Omental fat pad (tissue), 4 donors: Measurements from ENCODE around the gene CCDC88C. TPM values are rescaled to one million over a fixed set of nuclear protein-coding genes. Genes with fewer than 3 reads are reported as not detected.
"Not testable (repeated sequence)": the region's sequence is repeated elsewhere in the genome, so short reads cannot be mapped to it uniquely, and the experiment has no call there.

Experiments used
- ATAC-seq: fragments of 150-250 bp; one replicate; pipeline ENCODE4 v1.9.1; 2016; ENCODE audit warnings: mild to moderate bottlenecking, moderate library complexity; ENCODE audit not compliant: low FRiP score
- DNase-seq: peaks from one replicate; pipeline ENCODE4 v3.0.0-alpha.2; 2019; ENCODE audit warnings: low spot score
- total RNA-seq, 4 donors: library from RNA; depleted of rRNA; stranded (reverse); fragments of >200 nt; gene quantifications; one replicate each; pipeline ENCODE4 v1.1.0, GENCODE V29; 2016
- TF ChIP-seq, protein P1 (sequence below), 3 donors: fragments of 450-650 bp; IDR thresholded peaks; one replicate each; pipeline ENCODE4 v1.5.1; 2016 to 2017; ENCODE audit warnings: antibody characterized with exemption in 3 of 3, mild to moderate bottlenecking in 3 of 3, moderate library complexity in 2 of 3

The CCDC88C gene
- total RNA-seq, 4 donors from 2014 or later = 4.5 to 36.6 (median 9.4) TPM

DNA sequence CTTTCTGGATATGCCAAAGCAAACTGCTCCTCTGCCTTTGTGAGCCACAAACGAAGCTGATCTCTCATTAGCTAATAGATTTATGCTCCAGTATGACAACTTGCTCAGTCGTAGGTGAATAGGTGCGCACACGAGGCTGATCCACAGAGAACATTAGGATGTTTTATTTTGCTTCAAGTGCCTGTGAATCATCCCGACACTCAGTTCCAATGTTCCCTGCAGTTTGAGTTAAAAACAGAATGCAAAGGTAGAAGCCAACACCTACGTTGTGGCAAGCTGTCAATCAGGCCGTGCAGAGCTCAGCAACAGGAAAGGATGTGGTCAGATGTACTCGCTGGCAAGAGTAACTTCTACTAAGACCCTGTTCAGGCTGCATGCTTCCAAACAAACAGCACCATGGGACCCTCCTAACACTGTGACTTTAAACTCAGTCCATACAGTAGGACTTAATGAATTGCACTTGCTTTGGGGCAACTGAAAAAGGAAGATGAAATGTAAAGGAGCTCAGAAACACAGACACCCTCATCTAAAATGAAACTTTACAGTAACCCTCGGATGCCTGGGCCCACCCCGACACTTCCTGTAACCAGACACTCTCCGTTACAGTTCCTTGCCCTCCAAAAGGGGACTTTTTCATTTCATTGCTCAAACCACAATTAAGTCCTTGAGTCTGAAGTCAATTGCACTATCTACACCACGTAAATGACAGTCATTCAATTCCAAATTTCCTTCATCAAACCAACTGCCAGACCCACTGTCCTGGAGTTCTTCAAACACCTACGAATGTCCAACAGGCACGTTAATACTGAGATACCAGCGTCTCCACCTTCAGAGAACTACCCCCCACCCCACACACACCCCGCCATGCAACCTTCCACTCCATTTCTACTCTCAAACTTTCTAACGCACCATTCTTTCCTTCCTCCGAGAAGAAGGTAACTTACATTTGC, 1.6 kb downstream of the CCDC88C start:
- TF ChIP-seq, protein P1, sequence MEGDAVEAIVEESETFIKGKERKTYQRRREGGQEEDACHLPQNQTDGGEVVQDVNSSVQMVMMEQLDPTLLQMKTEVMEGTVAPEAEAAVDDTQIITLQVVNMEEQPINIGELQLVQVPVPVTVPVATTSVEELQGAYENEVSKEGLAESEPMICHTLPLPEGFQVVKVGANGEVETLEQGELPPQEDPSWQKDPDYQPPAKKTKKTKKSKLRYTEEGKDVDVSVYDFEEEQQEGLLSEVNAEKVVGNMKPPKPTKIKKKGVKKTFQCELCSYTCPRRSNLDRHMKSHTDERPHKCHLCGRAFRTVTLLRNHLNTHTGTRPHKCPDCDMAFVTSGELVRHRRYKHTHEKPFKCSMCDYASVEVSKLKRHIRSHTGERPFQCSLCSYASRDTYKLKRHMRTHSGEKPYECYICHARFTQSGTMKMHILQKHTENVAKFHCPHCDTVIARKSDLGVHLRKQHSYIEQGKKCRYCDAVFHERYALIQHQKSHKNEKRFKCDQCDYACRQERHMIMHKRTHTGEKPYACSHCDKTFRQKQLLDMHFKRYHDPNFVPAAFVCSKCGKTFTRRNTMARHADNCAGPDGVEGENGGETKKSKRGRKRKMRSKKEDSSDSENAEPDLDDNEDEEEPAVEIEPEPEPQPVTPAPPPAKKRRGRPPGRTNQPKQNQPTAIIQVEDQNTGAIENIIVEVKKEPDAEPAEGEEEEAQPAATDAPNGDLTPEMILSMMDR (IDR thresholded peaks at IDR 0.05) = no peak
- ATAC-seq = no peak
- no peak for DNase-seq

DNA sequence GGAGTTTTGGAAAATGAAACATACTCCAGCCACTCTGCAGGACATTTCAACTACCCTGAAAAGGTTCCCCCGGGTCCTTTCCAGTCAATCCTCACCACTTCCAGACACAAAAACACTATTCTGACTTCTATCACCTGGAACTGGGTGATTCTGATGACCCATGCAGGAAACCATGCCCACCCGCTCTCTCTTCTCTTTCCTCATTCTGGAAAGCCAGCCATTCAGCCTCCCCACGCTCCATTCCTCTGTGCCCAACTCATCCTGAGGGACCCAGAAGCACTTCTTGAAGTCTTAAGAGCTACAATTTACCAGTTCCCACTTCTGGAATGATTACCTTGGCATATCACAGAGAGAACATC, 3.2 kb downstream of the CCDC88C start:
- no peak for ATAC-seq
- TF ChIP-seq, protein P1 (IDR thresholded peaks at IDR 0.05) = no peak
- DNase-seq = no peak

GRCh38 chr14:91413547-91414474, 3.8 kb downstream of the CCDC88C start:
- DNase-seq (no peak), ATAC-seq (no peak)
- TF ChIP-seq, protein P1 (IDR thresholded peaks at IDR 0.05) = no peak

DNA sequence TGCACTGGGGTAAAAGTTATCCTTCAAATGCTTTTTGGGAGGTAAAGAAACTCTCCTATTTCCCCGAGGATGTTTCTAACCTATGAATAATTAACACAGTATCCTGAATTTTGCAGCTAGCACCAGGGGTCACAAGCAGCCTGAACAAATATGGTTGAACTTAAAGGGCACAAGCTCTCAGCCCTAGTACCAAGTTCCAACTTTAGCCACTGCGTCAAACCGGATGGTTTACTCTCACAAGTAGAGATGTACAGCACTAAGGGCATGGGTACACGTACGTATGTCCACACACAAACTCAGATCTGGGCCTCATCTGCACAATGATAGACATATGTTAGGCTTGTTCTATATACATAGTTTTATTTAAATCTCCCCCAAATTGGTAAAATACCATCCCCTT, 4.7 kb downstream of the CCDC88C start:
- TF ChIP-seq, protein P1 (IDR thresholded peaks at IDR 0.05) = no peak
- ATAC-seq (no peak), DNase-seq (no peak)

DNA sequence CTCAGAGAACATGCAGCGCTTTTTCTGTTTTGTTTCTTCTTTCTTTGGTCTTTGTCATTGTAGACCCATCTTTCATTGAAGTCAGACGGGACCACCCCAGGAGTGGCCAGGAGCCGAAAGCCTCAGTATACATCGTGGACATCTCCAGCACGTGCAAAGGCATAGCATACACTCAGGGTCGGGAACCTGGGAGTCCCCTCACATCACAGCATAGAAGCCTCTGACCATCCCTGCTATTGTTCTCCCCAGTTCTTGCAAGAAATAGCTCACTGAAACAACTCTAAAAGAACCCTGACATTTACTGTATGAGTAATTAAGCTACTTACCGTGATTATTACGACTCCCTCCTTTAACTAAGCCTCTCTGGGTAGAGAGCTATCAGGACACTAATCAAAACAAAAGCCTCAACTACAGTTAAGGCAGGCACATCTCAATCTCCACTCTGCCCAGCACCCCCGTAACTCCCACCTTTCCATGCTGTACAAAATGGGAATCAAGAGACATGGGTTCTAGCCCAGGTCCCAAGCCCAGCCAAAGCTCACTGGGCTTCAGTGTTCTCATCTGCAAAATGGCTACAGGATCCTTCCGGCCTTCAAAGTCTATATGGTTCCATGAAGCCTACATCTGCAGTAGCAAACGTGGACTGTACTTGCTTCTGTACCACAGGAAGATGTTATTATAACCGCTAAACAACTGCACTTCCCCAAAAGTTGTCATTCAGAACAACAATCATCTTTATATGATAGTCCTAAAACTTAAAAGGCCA, 6.7 kb downstream of the CCDC88C start:
- DNase-seq (no peak), ATAC-seq (no peak)
- TF ChIP-seq, protein P1 (IDR thresholded peaks at IDR 0.05) = no peak

DNA sequence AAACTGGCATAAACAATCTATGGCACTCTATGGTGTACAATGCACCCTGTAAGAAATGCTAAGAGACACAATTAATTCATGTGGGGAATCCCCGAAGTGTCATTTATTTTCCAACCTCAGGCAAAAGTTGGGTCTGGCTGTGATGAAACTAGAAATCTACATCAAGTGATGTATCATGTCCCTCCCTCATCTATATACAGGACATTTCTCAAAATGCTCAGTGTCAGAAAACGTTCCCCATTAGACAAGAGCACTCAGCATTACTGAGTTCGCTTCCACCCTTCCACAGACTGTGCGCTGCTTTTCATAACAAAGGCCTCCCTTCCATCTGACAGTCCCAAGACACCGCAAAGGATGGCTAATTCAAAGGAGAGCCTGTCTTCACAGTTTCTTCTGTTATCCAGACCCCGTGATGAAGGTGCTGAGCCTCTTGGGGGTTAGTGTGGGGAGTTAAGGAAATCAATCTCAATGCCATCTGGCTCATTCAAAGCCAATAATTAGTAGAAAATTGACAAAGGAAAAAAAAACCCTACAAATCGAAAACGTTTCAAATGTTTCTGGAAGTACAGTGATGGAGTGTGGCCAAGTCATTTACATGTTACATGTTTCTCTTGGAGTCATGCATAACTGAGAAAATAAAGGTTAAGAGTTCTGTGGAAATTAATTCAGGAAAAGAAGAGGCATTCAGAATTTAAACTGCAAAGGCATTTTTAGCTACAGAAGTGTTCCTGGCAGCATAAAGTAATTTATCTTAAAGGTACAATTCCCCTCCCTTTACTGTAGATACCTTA, 7.5 kb downstream of the CCDC88C start:
- no peak for DNase-seq
- TF ChIP-seq, protein P1 (IDR thresholded peaks at IDR 0.05) = no peak
- no peak for ATAC-seq

GRCh38 chr14:91409240-91409639, 8.4 kb downstream of the CCDC88C start:
- not testable (repeated sequence) for ATAC-seq, DNase-seq
